ENCODE results near the gene AFAP1L2.
A peak's percentile ranks its signal among the peaks of the same experiment; 100 is the strongest.

Gene AFAP1L2

DNA sequence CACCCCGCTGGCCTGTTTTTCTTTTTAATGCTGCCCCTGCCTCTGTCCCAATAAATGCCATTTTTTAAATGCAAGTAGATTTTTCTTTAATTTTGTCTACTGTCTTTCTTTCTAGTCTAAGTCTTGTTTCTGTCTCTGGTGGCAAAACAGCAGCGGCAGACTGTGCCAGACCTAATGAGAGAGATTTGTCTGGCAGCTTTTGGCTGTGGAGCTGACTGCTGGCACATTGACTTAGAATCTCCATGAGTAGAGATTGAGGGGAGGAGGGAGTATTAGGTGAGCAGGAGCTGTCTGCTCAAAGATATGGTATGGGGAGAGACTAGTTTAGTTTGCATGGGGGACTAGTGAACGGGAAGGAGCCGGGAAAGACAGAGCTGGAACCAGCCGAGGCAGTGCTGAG, 152.2 kb downstream of the AFAP1L2 start:
- Histone ChIP-seq H3K36me3 (no peaks in the 10 kb centered on the region), H3K9me3 (replicated peaks in 1 of 11) (peaks cover 0 to 11% (median 0%) of the 10 kb centered on the region in 11 experiments; a peak in 4 of 22 replicates), H3K4me1 (peaks cover 0 to 38% (median 24%) of the 10 kb centered on the region in 10 experiments; a peak in 15 of 20 replicates), H3K27me3 (no peaks in the 10 kb centered on the region), H4K20me1 (no peaks in the 10 kb centered on the region), H3K9ac (no peak overlapping the region), H3K27ac (no peak overlapping the region), H3K4me2 (no peak overlapping the region), H3K4me3 (no peak overlapping the region)
- no peak for TF ChIP-seq Cebpa-rat (IDR thresholded peaks at IDR 0.05)

DNA sequence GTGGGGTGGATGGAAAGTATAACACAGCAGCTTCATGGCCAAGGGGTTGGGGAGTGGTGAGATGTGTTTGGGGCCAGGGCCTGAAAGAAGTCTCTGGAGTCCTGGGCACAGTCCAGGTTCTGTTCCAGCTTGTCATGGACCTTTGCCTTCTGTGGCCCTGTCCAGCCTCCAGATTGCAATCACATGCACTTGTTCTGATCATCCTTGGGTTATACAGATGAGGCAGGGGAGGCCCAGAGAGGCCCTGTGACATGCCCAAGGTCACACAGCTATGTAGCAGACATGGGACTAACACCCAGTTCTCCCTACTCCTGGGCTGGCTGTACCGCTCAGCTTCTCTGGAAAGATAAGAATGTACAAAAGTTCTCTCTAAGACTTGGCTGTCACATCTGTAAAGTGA, 153.6 kb downstream of the AFAP1L2 start:
- Histone ChIP-seq H3K36me3 (no peaks in the 10 kb centered on the region), H3K27ac (no peak overlapping the region), H4K20me1 (no peaks in the 10 kb centered on the region), H3K9ac (no peak overlapping the region), H3K9me3 (replicated peaks in 1 of 11) (peaks cover 0 to 11% (median 0%) of the 10 kb centered on the region in 11 experiments; a peak in 4 of 22 replicates), H3K27me3 (no peaks in the 10 kb centered on the region), H3K4me2 (no peak overlapping the region), H3K4me3 (no peak overlapping the region), H3K4me1 (peaks cover 0 to 24% (median 15%) of the 10 kb centered on the region in 10 experiments; a peak in 15 of 20 replicates)
- no peak for TF ChIP-seq Cebpa-rat (IDR thresholded peaks at IDR 0.05)

DNA sequence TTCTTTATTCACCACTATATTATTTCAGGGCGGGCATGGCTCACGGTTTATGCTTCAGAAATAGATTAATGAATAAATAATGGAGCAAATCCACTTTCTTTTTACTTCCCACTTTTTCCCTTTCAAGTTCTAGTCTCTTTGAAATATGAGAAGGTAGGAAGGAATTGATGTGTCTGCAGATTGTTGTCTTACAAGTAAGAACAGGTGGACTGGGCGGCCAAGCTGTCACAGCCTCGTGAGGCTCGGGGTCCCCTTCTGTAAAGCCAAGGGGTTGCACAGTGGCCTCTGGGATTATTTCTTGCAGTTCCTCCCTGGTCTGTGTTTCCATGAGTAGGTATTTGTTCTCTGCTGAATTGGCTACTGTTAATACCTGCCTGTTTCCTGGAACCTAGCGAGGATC, 154.1 kb downstream of the AFAP1L2 start:
- Histone ChIP-seq H3K4me1 (peaks cover 0 to 22% (median 13%) of the 10 kb centered on the region in 10 experiments; a peak in 15 of 20 replicates), H3K4me3 (no peak overlapping the region), H4K20me1 (no peaks in the 10 kb centered on the region), H3K9ac (no peak overlapping the region), H3K27ac (no peak overlapping the region), H3K4me2 (no peak overlapping the region), H3K27me3 (no peaks in the 10 kb centered on the region), H3K36me3 (no peaks in the 10 kb centered on the region), H3K9me3 (replicated peaks in 1 of 11) (peaks cover 0 to 11% (median 0%) of the 10 kb centered on the region in 11 experiments; a peak in 4 of 22 replicates)
- no peak for TF ChIP-seq Cebpa-rat (IDR thresholded peaks at IDR 0.05)

DNA sequence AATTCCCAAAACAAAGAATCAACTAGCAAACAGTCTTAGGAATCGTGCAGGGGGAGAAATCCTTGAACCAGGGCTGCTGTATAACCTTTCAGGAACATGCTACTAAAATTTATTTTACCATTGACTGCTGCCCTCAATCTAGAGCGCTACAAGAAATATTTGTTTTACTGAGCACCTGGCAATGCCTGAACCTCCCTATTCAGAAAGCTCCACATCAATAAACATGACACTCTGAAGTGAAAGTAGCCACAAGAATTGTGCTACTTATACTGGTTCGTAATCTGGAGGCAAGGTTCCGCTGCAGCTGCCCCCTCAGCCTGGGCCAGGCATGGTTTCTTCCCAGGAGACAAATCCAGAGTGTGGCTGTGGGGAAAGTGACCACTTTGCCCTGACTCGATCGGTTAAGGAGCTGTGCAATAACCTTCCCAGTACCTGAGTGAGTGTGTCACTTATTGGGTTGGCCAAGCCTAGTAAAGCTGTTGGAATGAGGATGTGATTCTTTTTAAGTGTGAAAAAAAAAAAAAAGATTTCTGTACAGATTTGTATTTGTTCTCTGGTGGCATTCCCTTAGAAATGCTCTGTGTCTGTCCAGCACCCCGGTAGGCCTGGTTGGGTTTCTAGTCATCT, 157.5 kb downstream of the AFAP1L2 start:
- Histone ChIP-seq H3K9ac (no peak overlapping the region), H3K27ac (no peak overlapping the region), H3K4me1 (peaks cover 0 to 15% (median 7%) of the 10 kb centered on the region in 10 experiments; a peak in 9 of 20 replicates), H4K20me1 (no peaks in the 10 kb centered on the region), H3K27me3 (peaks cover 0 to 19% (median 7%) of the 10 kb centered on the region in 11 experiments; a peak in 14 of 22 replicates), H3K9me3 (replicated peaks in 1 of 11) (no peaks in the 10 kb centered on the region), H3K36me3 (no peaks in the 10 kb centered on the region), H3K4me3 (no peak overlapping the region), H3K4me2 (no peak overlapping the region)
- TF ChIP-seq Cebpa-rat (IDR thresholded peaks at IDR 0.05), result no peak

DNA sequence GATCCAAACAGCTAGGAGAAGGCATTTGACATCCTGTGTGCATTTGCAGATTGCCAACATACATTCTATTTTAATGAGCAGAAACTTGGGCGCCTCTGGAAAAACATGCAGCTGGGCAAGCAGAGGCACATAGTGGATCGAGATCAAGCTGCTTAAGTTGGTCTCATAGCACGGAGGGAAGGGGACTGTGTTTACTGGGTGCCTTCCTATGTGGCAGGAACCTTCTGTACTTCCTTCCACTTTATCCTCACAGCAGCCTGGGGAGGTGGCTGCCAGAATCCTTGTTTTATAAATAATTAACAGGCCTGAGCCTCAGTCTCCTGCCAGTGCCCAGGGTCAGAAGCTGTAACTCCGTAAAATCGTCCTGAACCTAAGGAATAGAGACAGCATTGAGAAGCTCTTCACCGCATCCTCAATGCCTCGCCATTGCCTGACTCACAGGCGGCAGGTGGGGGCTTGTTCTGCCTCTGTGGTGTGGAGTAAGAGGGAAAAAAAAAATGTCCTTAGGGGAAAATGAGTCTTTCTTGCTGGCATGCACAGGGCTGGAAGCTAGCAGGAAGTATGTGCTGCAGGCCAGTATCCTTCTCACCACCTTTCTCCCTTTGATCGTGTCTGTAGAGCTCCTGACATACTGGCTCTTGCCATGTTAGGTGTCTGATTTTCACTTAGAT, 159.0 kb downstream of the AFAP1L2 start:
- Histone ChIP-seq H4K20me1 (no peaks in the 10 kb centered on the region), H3K36me3 (no peaks in the 10 kb centered on the region), H3K9me3 (replicated peaks in 1 of 11) (peaks cover 0 to under 1% (median 0%) of the 10 kb centered on the region in 11 experiments; a peak in 3 of 22 replicates), H3K4me2 (peak overlapping the region in 7 of 11 experiments; percentile 0 to 49 (median 22); a peak in 12 of 22 replicates), H3K4me1 (peaks cover 0 to 11% (median 7%) of the 10 kb centered on the region in 10 experiments; a peak in 9 of 20 replicates), H3K9ac (no peak overlapping the region), H3K4me3 (no peak overlapping the region), H3K27ac (no peak overlapping the region), H3K27me3 (peaks cover 15 to 34% (median 22%) of the 10 kb centered on the region in 11 experiments)
- TF ChIP-seq Cebpa-rat (IDR thresholded peaks at IDR 0.05), result no peak
